SK-N-MC (cell line): ENCODE results near the gene TBX2.
"Not testable (repeated sequence)": the region's sequence is repeated elsewhere in the genome, so short reads cannot be mapped to it uniquely, and the experiment has no call there.

Source experiments
- DNase-seq: peaks from one replicate; pipeline ENCODE4 v3.0.0-alpha.2; 2011; ENCODE audit warnings: low read depth, low spot score
- H3K27ac ChIP-seq: fragments of 200-600 bp; sonication (generic); 2 replicates; pipeline ENCODE4 v1.5.1; 2016; ENCODE audit warnings: mixed run types
- H3K36me3 ChIP-seq: fragments of 200-600 bp; sonication (generic); 2 replicates; pipeline ENCODE4 v1.6.1; 2017; ENCODE audit warnings: antibody characterized with exemption, low read length, mixed read lengths; ENCODE audit not compliant: insufficient read depth
- H3K4me3 ChIP-seq: fragments of 200-600 bp; sonication (generic); 2 replicates; pipeline ENCODE4 v1.5.1; 2016
- H3K9ac ChIP-seq: fragments of 200-600 bp; sonication (generic); 2 replicates; pipeline ENCODE4 v1.8.0; 2017; ENCODE audit warnings: mixed run types, mixed read lengths; ENCODE audit not compliant: insufficient read length
- H3K9me3 ChIP-seq: fragments of 200-600 bp; sonication (generic); 2 replicates; pipeline ENCODE4 v1.6.1; 2017; ENCODE audit warnings: low read depth, mild to moderate bottlenecking, antibody characterized with exemption, low read length, moderate library complexity, mixed read lengths
- EZH2 ChIP-seq: fragments of 200-600 bp; sonication (generic); IDR thresholded peaks from one replicate; pipeline ENCODE4 v1.6.1; 2017; ENCODE audit warnings: antibody characterized with exemption
- FOXP2 ChIP-seq: optimal IDR thresholded peaks from 2 replicates; pipeline ENCODE3; 2011; ENCODE audit warnings: mild to moderate bottlenecking, moderate library complexity; ENCODE audit not compliant: insufficient read depth; ENCODE audit errors: extremely low read length, control extremely low read depth
- POLR2AphosphoS5 ChIP-seq: IDR thresholded peaks from 2 replicates; pipeline ENCODE4 v1.6.1; 2012; ENCODE audit warnings: mild to moderate bottlenecking, low read depth, low read length, borderline replicate concordance

TBX2 gene

DNA sequence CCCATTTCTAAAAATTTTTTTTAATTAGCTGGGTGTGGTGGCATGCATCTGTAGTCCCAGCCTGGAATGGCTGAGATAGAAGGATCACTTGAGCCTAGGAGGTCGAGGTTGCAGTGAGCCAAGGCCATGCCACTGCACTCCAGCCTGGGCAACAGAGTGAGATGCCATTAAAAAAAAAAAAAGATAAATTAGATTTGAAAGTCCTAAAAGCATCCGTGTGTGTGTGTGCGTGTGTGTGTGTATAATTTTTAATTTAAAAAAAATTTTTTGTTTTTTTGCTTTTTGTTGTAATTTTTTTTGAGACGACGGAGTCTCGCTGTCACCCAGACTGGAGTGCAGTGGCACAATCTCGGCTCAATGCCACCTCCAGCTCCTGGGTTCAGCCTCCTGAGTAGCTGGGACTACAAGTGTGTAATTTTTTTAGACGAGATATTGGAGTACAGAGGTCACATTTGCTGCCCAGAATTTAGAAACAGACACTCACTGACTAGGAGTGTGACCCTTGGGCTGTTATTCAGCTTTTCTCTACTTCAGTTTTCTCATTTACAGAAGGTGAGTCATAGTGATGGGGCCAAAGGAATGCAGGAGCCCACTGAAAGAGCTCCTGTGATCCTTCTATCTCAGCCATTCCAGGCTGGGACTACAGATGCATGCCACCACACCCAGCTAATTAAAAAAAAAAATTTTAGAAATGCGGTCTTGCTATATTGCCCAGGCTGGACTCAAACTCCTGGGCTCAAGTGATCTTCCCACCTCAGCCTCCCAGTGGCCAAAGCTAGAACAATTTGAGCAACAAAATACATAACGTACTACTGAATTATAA lies 27.1 kb downstream of the TBX2 start:
- Histone ChIP-seq H3K36me3 (no peaks in the 10 kb centered on the region), H3K9me3 (no peaks in the 10 kb centered on the region), H3K4me3 (no peak overlapping the region), H3K27ac (no peak overlapping the region), H3K9ac (no peak overlapping the region)
- no peak for DNase-seq
- TF ChIP-seq POLR2AphosphoS5 (no peak), EZH2 (no peak), FOXP2 (no peak)

DNA sequence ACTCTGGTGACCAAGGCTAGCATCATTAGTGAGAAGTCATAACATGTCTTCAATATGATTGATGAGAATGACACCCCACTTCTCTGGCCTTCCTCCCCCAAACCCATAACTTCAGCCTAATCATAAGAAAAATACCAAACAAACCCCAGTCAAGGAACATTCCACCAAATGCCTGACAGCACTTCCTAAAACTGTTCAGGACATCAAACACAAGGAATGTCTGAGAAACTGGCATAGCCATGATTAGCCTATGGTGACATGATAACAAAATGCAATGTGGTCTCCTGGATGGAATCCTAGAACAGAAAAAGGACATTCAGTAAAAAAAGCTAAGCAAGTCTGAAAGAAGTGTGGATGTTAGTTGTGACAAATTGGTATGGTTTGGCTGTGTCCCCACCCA lies 27.9 kb downstream of the TBX2 start:
- H3K9ac ChIP-seq, result no peak overlapping the region
- DNase-seq, result no peak
- no peaks in the 10 kb centered on the region for H3K9me3 ChIP-seq
- H3K36me3 ChIP-seq, result no peaks in the 10 kb centered on the region
- no peak overlapping the region for H3K27ac ChIP-seq
- TF ChIP-seq POLR2AphosphoS5 (no peak), FOXP2 (no peak), EZH2 (no peak)
- no peak overlapping the region for H3K4me3 ChIP-seq

DNA sequence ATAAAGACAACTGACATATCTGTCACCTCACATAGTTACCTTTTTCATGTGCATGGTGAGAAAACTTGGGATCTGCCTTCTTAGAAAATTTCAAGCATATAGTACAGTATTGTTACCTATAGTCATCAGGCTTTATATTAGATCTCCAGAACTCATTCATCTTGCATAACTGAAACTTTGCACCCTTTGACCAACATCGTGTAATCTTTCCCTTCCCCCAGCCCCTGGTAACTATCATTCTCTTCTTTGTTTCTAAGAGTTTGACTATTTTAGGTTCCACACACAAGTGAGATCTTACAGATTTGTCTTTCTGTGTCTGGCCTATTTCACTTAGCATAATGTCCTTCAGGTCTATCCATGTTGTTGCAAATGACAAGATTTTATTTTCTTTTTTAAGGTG lies 29.6 kb downstream of the TBX2 start:
- Histone ChIP-seq H3K36me3 (no peaks in the 10 kb centered on the region), H3K9ac (no peak overlapping the region), H3K9me3 (no peaks in the 10 kb centered on the region), H3K4me3 (no peak overlapping the region), H3K27ac (no peak overlapping the region)
- no peak for DNase-seq
- TF ChIP-seq FOXP2, result no peak
- TF ChIP-seq POLR2AphosphoS5, result no peak
- TF ChIP-seq EZH2, result no peak

DNA sequence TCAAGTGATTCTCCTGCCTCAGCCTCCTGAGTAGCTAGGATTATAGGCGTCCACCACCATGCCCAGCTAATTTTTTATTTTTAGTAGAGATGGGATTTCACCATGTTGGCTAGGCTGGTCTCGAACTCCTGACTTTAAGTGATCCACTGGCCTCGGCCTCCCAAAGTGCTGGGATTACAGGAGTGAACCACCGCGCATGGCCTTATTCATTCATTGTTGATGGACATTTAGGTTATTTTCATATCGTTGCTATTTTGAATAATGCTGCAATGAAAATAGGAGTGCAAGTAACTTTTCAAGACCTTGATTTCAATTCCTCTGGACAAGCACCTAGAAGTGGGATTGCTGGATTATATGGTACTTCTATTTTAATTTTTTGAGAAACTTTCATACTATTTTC lies 30.2 kb downstream of the TBX2 start:
- not testable (repeated sequence) for DNase-seq

DNA sequence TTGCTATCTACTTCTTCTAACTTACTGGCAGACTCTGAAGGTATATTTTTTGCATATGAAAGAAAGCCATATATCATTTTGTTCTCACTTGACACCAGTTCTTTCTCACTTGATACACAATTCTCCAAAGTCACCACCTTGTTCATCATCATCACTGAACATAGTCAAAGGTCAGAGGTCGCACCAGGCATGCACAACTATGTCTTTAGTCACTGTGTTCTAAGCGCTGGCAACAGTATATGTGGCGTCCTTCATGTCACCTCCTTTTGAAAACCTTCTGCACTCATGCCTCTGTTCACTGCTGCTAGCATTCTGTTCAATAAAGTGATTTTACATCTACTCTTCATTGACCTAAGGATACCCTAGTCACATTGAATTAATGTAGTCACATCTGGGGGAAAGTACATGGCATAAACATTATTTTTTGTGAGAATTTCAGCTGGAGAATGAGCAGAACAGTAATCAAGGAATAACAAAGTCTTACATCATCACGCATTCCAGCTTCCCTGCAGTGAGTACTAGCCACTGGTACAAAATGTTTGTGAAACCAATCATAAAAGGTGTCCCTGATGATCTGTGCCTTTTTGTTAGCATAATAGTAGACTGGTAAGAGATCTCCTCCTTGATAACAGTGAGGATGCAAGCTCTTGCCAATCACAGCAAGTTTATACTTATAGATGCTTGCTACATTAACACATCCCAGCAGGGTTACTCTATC lies 32.1 kb downstream of the TBX2 start:
- H3K9me3 ChIP-seq, result peaks cover 8% of the 10 kb centered on the region; the same call in 1 of the 2 replicates
- no peak overlapping the region for H3K9ac ChIP-seq
- DNase-seq, result no peak
- H3K36me3 ChIP-seq, result no peaks in the 10 kb centered on the region
- no peak for TF ChIP-seq POLR2AphosphoS5
- no peak for TF ChIP-seq EZH2
- no peak for TF ChIP-seq FOXP2
- no peak overlapping the region for H3K27ac ChIP-seq
- no peak overlapping the region for H3K4me3 ChIP-seq

More for the DNA sequence above, 30.2 kb downstream of the TBX2 start:
- not testable (repeated sequence) for H3K9me3 ChIP-seq, H3K4me3 ChIP-seq, H3K36me3 ChIP-seq, H3K27ac ChIP-seq, H3K9ac ChIP-seq

DNA sequence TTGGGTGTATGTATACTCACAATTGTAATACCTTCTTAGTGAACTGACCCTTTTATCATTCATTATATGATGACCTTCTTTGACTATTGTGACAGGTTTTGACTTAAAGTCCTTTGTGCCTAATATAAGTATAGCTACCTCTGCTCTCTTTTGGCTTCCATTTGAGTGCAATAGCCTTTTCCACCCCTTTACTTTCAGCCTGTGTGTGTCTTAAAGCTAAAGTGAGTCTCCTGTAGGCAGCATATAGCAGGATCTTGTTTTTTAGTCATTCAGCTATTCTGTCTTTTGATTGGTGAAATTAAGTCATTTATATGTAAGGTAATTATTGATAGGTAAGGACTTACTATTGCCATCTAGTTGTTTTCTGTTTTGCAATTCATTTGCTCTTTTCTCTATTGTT lies 36.6 kb downstream of the TBX2 start:
- Histone ChIP-seq H3K9ac (no peak overlapping the region), H3K4me3 (no peak overlapping the region), H3K27ac (no peak overlapping the region), H3K36me3 (no peaks in the 10 kb centered on the region), H3K9me3 (peaks cover 8% of the 10 kb centered on the region; the same call in 1 of the 2 replicates)
- no peak for DNase-seq
- TF ChIP-seq POLR2AphosphoS5, result no peak
- TF ChIP-seq EZH2, result no peak
- no peak for TF ChIP-seq FOXP2

DNA sequence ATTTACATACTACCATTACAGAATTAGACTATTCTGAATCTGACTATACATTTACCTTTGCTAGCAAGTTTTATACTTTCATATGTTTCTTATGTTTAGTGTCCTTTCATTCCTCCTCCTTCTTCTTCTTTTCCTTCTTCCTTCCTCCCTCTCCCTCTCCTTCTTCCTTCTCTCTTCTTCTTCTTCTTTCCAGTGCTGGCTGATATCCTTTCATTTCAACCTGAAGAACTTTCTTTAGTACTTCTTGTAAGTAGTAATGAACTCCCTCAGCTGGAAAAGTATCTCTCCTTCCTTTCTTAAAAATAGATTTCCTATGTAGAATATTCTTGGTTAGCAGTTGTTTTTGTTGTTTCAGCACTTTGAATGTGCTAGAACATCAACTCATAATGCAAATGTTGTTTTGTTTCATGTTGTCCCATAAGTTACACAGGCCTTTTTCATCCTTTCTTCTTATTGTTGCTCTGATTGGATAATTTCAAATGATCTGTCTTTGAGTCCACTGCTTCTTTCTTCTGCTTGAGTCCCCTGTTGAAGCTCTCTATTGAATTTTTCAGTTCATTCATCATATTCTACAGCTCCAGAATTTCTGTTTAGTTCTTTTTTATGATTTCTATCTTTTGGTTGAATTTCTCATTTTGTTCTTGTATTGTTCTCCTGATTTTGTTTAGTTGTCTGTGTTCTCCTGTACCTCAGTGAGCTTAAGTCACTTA lies 37.5 kb downstream of the TBX2 start:
- Histone ChIP-seq H3K9ac (no peak overlapping the region), H3K36me3 (no peaks in the 10 kb centered on the region), H3K9me3 (peaks cover 8% of the 10 kb centered on the region; the same call in 1 of the 2 replicates), H3K27ac (no peak overlapping the region), H3K4me3 (no peak overlapping the region)
- no peak for DNase-seq
- TF ChIP-seq EZH2 (no peak), FOXP2 (no peak), POLR2AphosphoS5 (no peak)

DNA sequence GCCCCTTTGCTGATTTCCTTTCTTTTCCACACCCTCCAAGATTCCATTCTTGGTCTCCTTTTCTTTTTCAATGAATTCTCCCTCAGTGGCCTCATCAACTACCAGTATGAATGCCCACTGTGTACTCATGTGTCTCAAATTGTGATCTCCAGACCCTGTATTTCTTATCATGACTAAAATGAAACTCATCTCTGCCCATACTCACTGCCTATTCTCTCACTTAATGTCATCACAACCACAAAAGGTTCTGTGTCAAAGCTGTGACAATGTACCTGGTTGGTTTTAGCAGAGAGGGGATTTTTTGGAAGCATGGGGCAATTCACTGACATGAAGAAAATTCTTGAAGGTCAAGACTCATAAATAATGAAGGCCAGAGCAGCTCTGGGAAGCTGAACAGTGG lies 41.1 kb downstream of the TBX2 start:
- DNase-seq, result no peak
- peaks cover 2% of the 10 kb centered on the region; the same call in 1 of the 2 replicates for H3K9me3 ChIP-seq
- H3K9ac ChIP-seq, result no peak overlapping the region

DNA sequence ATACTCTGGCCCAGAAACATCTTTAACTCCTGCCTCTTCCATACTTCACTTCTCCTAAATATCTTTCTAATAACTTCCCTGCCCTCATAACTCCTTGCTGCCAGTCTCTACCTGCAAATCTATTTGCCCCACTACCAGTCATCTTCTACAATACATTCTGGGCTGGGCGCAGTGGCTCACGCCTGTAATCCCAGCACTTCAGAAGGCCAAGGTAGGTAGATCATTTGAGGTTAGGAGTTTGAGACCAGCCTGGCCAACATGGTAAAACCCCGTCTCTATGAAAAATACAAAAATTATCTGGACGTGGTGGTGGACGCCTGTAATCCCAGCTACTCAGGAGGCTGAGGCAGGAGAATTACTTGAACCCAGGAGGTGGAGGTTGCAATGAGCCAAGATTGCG lies 41.9 kb downstream of the TBX2 start:
- not testable (repeated sequence) for DNase-seq, H3K4me3 ChIP-seq

More for the DNA sequence above, 41.1 kb downstream of the TBX2 start:
- H3K36me3 ChIP-seq, result no peaks in the 10 kb centered on the region
- no peak overlapping the region for H3K4me3 ChIP-seq
- no peak overlapping the region for H3K27ac ChIP-seq
- TF ChIP-seq FOXP2 (no peak), POLR2AphosphoS5 (no peak), EZH2 (no peak)

More for the DNA sequence above, 41.9 kb downstream of the TBX2 start:
- not testable (repeated sequence) for H3K9me3 ChIP-seq, H3K36me3 ChIP-seq, H3K9ac ChIP-seq, H3K27ac ChIP-seq
